ENCODE data around the gene DIRAS3.
A peak's percentile ranks its signal among the peaks of the same experiment; 100 is the strongest.

The DIRAS3 gene

GRCh38 chr1:68029444-68029843 lies 21.0 kb downstream of the DIRAS3 start:
- no peak overlapping the region for H3K4me3 ChIP-seq (ENCODE audit: control insufficient read depth, low read depth, low read length)
- no peak for DNase-seq (ENCODE audit: low read depth)
- no peak for TF ChIP-seq CTCF (conservative IDR thresholded peaks at IDR 0.05; ENCODE audit: control insufficient read depth, insufficient read depth, low read depth, low read length)

- DNase-seq (ENCODE audit: low read depth): peak; percentile 37
- H3K4me3 ChIP-seq (ENCODE audit: control insufficient read depth, low read depth, low read length): no peak overlapping the region
Observed at GRCh38 chr1:68028566-68028965, 21.9 kb downstream of the DIRAS3 start.

GRCh38 chr1:68024635-68025338 lies 25.6 kb downstream of the DIRAS3 start:
- no peak overlapping the region for H3K4me3 ChIP-seq (ENCODE audit: control insufficient read depth, low read depth, low read length)
- no peak for DNase-seq (ENCODE audit: low read depth)
- no peak for TF ChIP-seq CTCF (conservative IDR thresholded peaks at IDR 0.05; ENCODE audit: control insufficient read depth, insufficient read depth, low read depth, low read length)

More at GRCh38 chr1:68028566-68028965, 21.9 kb downstream of the DIRAS3 start:
- no peak for TF ChIP-seq CTCF (conservative IDR thresholded peaks at IDR 0.05; ENCODE audit: control insufficient read depth, insufficient read depth, low read depth, low read length)

GRCh38 chr1:68016381-68016780 lies 34.0 kb downstream of the DIRAS3 start:
- peak; percentile 70 for DNase-seq (ENCODE audit: low read depth)
- no peak for TF ChIP-seq CTCF (conservative IDR thresholded peaks at IDR 0.05; ENCODE audit: control insufficient read depth, insufficient read depth, low read depth, low read length)
- H3K4me3 ChIP-seq (ENCODE audit: control insufficient read depth, low read depth, low read length): no peak overlapping the region

GRCh38 chr1:68015971-68016370 lies 34.5 kb downstream of the DIRAS3 start:
- no peak overlapping the region for H3K4me3 ChIP-seq (ENCODE audit: control insufficient read depth, low read depth, low read length)
- no peak for TF ChIP-seq CTCF (conservative IDR thresholded peaks at IDR 0.05; ENCODE audit: control insufficient read depth, insufficient read depth, low read depth, low read length)
- no peak for DNase-seq (ENCODE audit: low read depth)

GRCh38 chr1:68015369-68015768 lies 35.1 kb downstream of the DIRAS3 start:
- no peak for TF ChIP-seq CTCF (conservative IDR thresholded peaks at IDR 0.05; ENCODE audit: control insufficient read depth, insufficient read depth, low read depth, low read length)
- no peak for DNase-seq (ENCODE audit: low read depth)
- H3K4me3 ChIP-seq (ENCODE audit: control insufficient read depth, low read depth, low read length): no peak overlapping the region

Measured in fibroblast of mammary gland (primary cell).